GM12878 (cell line): ENCODE data around the gene PHOSPHO1. TPM values are rescaled to one million over a fixed set of nuclear protein-coding genes. Genes with fewer than 3 reads are reported as not detected.
A peak's percentile ranks its signal among the peaks of the same experiment; 100 is the strongest.

Experiments
- BACH1 ChIP-seq: fragments of 450-650 bp; IDR thresholded peaks from 2 replicates; pipeline ENCODE4 v1.6.1; 2017; ENCODE audit warnings: mild to moderate bottlenecking, borderline replicate concordance
- BCL11A ChIP-seq: IDR thresholded peaks from 2 replicates; pipeline ENCODE4 v1.6.1; 2011; ENCODE audit warnings: low read depth, low read length
- BHLHE40 ChIP-seq, 2 experiments: fragments of 450-650 bp in 1 of 2; IDR thresholded peaks; 2 replicates each; pipeline ENCODE4 v1.6.1; 2011 to 2017; ENCODE audit warnings: low read depth in 2 of 2, borderline replicate concordance in 1 of 2, improper control_type of control experiment in 1 of 2, low read length in 1 of 2, mild to moderate bottlenecking in 1 of 2
- BRCA1 ChIP-seq: IDR thresholded peaks from 2 replicates; pipeline ENCODE4 v1.6.1; 2011; ENCODE audit warnings: low read depth, low read length, improper control_type of control experiment
- CBFB ChIP-seq: IDR thresholded peaks from 2 replicates; pipeline ENCODE4 v1.6.1; 2016; ENCODE audit warnings: antibody characterized with exemption, low read depth
- CBX3 ChIP-seq: fragments of 200-600 bp; sonication (generic); IDR thresholded peaks from 2 replicates; pipeline ENCODE4 v1.6.1; 2016; ENCODE audit warnings: low read depth, borderline replicate concordance
- EED ChIP-seq: sonication (generic); IDR thresholded peaks from 2 replicates; pipeline ENCODE4 v1.6.1; 2016; ENCODE audit warnings: antibody characterized with exemption, low read depth
- EGR1 ChIP-seq, 2 experiments: IDR thresholded peaks; 1 replicate in 1 of 2; 2 replicates in 1 of 2; pipeline ENCODE4 v1.6.1; 2011 to 2012; ENCODE audit warnings: low read depth in 2 of 2, low read length in 2 of 2, borderline replicate concordance in 1 of 2, mild to moderate bottlenecking in 1 of 2, moderate library complexity in 1 of 2
- ESRRA ChIP-seq: IDR thresholded peaks from 2 replicates; pipeline ENCODE4 v1.6.1; 2012; ENCODE audit warnings: mild to moderate bottlenecking, low read length, improper control_type of control experiment
- HDAC6 ChIP-seq: fragments of 200-600 bp; sonication (generic); IDR thresholded peaks from one replicate; pipeline ENCODE4 v1.8.0; 2017; ENCODE audit warnings: antibody characterized with exemption; ENCODE audit not compliant: unreplicated experiment
- HDGF ChIP-seq: fragments of 450-650 bp; IDR thresholded peaks from 2 replicates; pipeline ENCODE4 v1.6.1; 2016; ENCODE audit warnings: antibody characterized with exemption
- JUNB ChIP-seq: IDR thresholded peaks from 2 replicates; pipeline ENCODE4 v1.6.1; 2016; ENCODE audit warnings: antibody characterized with exemption, mild to moderate bottlenecking
- KDM1A ChIP-seq: fragments of 200-600 bp; sonication (generic); IDR thresholded peaks from 2 replicates; pipeline ENCODE4 v1.6.1; 2016; ENCODE audit warnings: borderline replicate concordance
- MTA3 ChIP-seq: IDR thresholded peaks from 2 replicates; pipeline ENCODE4 v1.6.1; 2012; ENCODE audit warnings: low read length, inconsistent platforms, borderline replicate concordance
- NFYA ChIP-seq: IDR thresholded peaks from 2 replicates; pipeline ENCODE4 v1.6.1; 2011; ENCODE audit warnings: low read depth, mild to moderate bottlenecking, low read length, improper control_type of control experiment, borderline replicate concordance
- POLR2A ChIP-seq: IDR thresholded peaks from 2 replicates; pipeline ENCODE4 v1.6.1; 2011; ENCODE audit warnings: low read depth, mild to moderate bottlenecking, low read length
- RAD21 ChIP-seq: IDR thresholded peaks from 2 replicates; pipeline ENCODE4 v1.6.1; 2011; ENCODE audit warnings: mild to moderate bottlenecking, low read depth, low read length, moderate library complexity; ENCODE audit not compliant: insufficient read depth
- RB1 ChIP-seq: fragments of 450-650 bp; formaldehyde crosslinking; IDR thresholded peaks from 2 replicates; pipeline ENCODE4 v1.6.1; 2017; ENCODE audit warnings: mild to moderate bottlenecking, borderline replicate concordance
- RELA ChIP-seq: fragments of 450-650 bp; IDR thresholded peaks from 2 replicates; pipeline ENCODE4 v1.8.0; 2014; ENCODE audit warnings: borderline replicate concordance; ENCODE audit not compliant: partially characterized antibody
- RUNX3 ChIP-seq: IDR thresholded peaks from 2 replicates; pipeline ENCODE4 v1.6.1; 2012; ENCODE audit warnings: low read length, inconsistent platforms
- TCF12 ChIP-seq: IDR thresholded peaks from 2 replicates; pipeline ENCODE4 v1.6.1; 2011; ENCODE audit warnings: low read depth, mild to moderate bottlenecking, low read length
- YY1 ChIP-seq: IDR thresholded peaks from 2 replicates; pipeline ENCODE4 v1.6.1; 2011; ENCODE audit warnings: low read depth, mild to moderate bottlenecking, low read length
- ZNF622 ChIP-seq: fragments of 450-650 bp; IDR thresholded peaks from 2 replicates; pipeline ENCODE4 v1.6.1; 2017; ENCODE audit warnings: mild to moderate bottlenecking, inconsistent platforms
- polyA plus RNA-seq, 11 experiments: library from polyadenylated mRNA; depleted of rRNA in 4 of 11; unstranded in 6 of 11; stranded (reverse) in 5 of 11; fragments of >200 nt; fragmentation: Nextera tagmentation in 4 of 11; fragmentation: Illumina TruSeq in 1 of 11; extraction: Ambion mirVana in 4 of 11; extraction: Trizol in 1 of 11; gene quantifications; 1 replicate in 1 of 11; 2 replicates in 10 of 11; pipeline versions ENCODE4 v1.2.1 to v1.2.3, GENCODE V29; 2011 to 2016; ENCODE audit warnings: inconsistent platforms in 2 of 11, missing spikeins in 2 of 11, low read depth in 1 of 11
- total RNA-seq, 4 experiments: library from RNA; depleted of rRNA in 3 of 4; stranded (reverse); fragments of >200 nt in 3 of 4; fragmentation: Illumina TruSeq in 1 of 4; extraction: Trizol in 1 of 4; gene quantifications; 2 replicates each; pipeline versions ENCODE4 v1.2.1 to v1.2.3, GENCODE V29; 2013 to 2021
- TF ChIP-seq, protein P1 (sequence below): fragments of 150-350 bp; IDR thresholded peaks from 2 replicates; pipeline ENCODE4 v1.6.1; 2014; ENCODE audit warnings: mild to moderate bottlenecking, low read depth, low read length
- TF ChIP-seq, protein P2 (sequence below): fragments of 150-350 bp; IDR thresholded peaks from 2 replicates; pipeline ENCODE4 v1.6.1; 2016; ENCODE audit warnings: low read depth, low read length
- TF ChIP-seq, protein P3 (sequence below): fragments of 450-650 bp; conservative IDR thresholded peaks from 2 replicates; pipeline ENCODE4 v1.6.1; 2017; ENCODE audit warnings: mild to moderate bottlenecking, moderate library complexity

PHOSPHO1 gene
- total and polyA plus RNA-seq, 10 of the 15 experiments (the other 5 are each of a cell fraction or from before 2014, with no cell fraction given) = 0.03 to 1.5 (median 0.16) TPM; not detected in 2

DNA sequence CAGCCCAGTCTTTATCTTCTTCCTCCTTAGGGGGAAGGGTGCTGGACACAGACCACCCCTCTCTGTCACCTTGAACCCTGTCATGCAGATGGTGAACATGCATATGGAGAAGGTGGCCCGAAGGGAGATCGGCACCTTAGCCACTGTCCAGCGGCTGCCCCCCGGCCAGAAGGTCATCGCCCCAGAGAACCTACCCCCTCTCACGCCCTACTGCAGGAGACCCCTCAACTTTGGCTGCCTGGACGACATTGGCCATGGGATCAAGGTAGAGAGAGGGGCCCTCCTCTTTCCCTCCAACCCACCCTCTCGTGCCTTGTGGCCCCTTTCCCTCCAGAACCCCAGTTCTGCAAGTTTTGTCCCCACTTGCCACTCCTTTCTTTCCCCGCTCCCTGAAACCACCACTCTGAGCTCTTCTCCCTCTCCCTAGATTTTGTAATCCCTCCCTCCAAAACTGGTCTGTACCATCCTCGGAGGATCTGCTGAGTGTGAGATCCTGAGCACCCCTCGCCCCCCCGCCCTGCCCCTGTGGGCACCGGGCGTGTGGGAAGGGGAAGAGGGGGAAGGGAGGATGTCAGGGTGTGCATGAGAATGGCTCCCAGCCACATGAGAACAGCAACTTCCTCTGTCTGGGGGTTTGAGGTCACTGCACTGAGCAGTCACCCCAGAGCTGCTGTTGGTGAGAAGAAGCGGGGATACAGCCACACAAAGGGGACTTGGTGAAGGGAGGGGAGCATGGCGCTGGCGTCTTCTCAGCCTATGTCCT lies 12.8 kb downstream of the PHOSPHO1 start (continued):
- TF ChIP-seq ESRRA = no peak
- peak; percentile 74 to 77 for TF ChIP-seq BHLHE40 (IDR thresholded peaks at IDR 0.05; ENCODE audit: borderline replicate concordance in 1 of 2, low read depth in 2 of 2, low read length in 1 of 2)
- TF ChIP-seq BRCA1 = peak; percentile 23; the same call in 1 of the 2 replicates
- no peak for TF ChIP-seq RELA
- TF ChIP-seq RAD21 = peak; percentile 23; the same call in 1 of the 2 replicates
- TF ChIP-seq, protein P1, sequence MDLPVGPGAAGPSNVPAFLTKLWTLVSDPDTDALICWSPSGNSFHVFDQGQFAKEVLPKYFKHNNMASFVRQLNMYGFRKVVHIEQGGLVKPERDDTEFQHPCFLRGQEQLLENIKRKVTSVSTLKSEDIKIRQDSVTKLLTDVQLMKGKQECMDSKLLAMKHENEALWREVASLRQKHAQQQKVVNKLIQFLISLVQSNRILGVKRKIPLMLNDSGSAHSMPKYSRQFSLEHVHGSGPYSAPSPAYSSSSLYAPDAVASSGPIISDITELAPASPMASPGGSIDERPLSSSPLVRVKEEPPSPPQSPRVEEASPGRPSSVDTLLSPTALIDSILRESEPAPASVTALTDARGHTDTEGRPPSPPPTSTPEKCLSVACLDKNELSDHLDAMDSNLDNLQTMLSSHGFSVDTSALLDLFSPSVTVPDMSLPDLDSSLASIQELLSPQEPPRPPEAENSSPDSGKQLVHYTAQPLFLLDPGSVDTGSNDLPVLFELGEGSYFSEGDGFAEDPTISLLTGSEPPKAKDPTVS = no peak
- peak; percentile 47; the same call in 1 of the 2 replicates for TF ChIP-seq RB1
- TF ChIP-seq POLR2A = peak; percentile 68
- peak; percentile 96 for TF ChIP-seq RUNX3
- TF ChIP-seq HDAC6 = no peak
- no peak for TF ChIP-seq CBX3
- TF ChIP-seq KDM1A = no peak
- 0 out of 2 replicates have a peak, but pooled peaks have one; percentile 6 for TF ChIP-seq JUNB
- no peak for TF ChIP-seq NFYA
- peak; percentile 78 for TF ChIP-seq HDGF
- TF ChIP-seq CBFB = peak; percentile 84
- no peak; the same call in 1 of the 2 replicates for TF ChIP-seq MTA3
- TF ChIP-seq TCF12 = peak; percentile 97
- TF ChIP-seq BACH1 = peak; percentile 57; the same call in 1 of the 2 replicates
- no peak for TF ChIP-seq ZNF622
- peak; percentile 74; the same call in 1 of the 2 replicates for TF ChIP-seq BCL11A
- peak; percentile 81 for TF ChIP-seq YY1
- TF ChIP-seq EGR1 (IDR thresholded peaks at IDR 0.05; ENCODE audit: borderline replicate concordance in 1 of 2, low read depth in 2 of 2, low read length in 2 of 2) = peak in 1 of 2 experiments; percentile 52; a peak in 1 of 3 replicates
- TF ChIP-seq, protein P2, sequence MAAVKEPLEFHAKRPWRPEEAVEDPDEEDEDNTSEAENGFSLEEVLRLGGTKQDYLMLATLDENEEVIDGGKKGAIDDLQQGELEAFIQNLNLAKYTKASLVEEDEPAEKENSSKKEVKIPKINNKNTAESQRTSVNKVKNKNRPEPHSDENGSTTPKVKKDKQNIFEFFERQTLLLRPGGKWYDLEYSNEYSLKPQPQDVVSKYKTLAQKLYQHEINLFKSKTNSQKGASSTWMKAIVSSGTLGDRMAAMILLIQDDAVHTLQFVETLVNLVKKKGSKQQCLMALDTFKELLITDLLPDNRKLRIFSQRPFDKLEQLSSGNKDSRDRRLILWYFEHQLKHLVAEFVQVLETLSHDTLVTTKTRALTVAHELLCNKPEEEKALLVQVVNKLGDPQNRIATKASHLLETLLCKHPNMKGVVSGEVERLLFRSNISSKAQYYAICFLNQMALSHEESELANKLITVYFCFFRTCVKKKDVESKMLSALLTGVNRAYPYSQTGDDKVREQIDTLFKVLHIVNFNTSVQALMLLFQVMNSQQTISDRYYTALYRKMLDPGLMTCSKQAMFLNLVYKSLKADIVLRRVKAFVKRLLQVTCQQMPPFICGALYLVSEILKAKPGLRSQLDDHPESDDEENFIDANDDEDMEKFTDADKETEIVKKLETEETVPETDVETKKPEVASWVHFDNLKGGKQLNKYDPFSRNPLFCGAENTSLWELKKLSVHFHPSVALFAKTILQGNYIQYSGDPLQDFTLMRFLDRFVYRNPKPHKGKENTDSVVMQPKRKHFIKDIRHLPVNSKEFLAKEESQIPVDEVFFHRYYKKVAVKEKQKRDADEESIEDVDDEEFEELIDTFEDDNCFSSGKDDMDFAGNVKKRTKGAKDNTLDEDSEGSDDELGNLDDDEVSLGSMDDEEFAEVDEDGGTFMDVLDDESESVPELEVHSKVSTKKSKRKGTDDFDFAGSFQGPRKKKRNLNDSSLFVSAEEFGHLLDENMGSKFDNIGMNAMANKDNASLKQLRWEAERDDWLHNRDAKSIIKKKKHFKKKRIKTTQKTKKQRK = no peak
- peak; percentile 90 for TF ChIP-seq EED
- TF ChIP-seq, protein P3, sequence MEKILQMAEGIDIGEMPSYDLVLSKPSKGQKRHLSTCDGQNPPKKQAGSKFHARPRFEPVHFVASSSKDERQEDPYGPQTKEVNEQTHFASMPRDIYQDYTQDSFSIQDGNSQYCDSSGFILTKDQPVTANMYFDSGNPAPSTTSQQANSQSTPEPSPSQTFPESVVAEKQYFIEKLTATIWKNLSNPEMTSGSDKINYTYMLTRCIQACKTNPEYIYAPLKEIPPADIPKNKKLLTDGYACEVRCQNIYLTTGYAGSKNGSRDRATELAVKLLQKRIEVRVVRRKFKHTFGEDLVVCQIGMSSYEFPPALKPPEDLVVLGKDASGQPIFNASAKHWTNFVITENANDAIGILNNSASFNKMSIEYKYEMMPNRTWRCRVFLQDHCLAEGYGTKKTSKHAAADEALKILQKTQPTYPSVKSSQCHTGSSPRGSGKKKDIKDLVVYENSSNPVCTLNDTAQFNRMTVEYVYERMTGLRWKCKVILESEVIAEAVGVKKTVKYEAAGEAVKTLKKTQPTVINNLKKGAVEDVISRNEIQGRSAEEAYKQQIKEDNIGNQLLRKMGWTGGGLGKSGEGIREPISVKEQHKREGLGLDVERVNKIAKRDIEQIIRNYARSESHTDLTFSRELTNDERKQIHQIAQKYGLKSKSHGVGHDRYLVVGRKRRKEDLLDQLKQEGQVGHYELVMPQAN = no peak
